OCI-LY7 (cell line): ENCODE measurements around the gene RHOG. TPM values are rescaled to one million over a fixed set of nuclear protein-coding genes. Genes with fewer than 3 reads are reported as not detected.

Experiments used
- BruUV-seq: library from RNA; stranded (reverse); fragments of 400-500 nt; replicated peaks from 2 replicates; lab custom pipeline; 2021; lab: Mats Ljungman, UMichigan
- CTCF ChIA-PET: fragments of 300-600 bp; sonication (Branson Sonifier 250); formaldehyde crosslinking; loops from one replicate; lab custom pipeline; 2022; ENCODE audit warnings: antibody characterized with exemption; ENCODE audit not compliant: unreplicated experiment; lab: Charles Lee
- POLR2A ChIA-PET: fragments of 300-600 bp; sonication (Branson Sonifier 250); formaldehyde crosslinking; loops from one replicate; lab custom pipeline; 2022; ENCODE audit warnings: antibody characterized with exemption; lab: Charles Lee
- DNase-seq: peaks from one replicate; pipeline ENCODE4 v3.0.0-alpha.2; 2015; ENCODE audit warnings: low spot score
- H2AFZ ChIP-seq: fragments of 200-600 bp; sonication (generic), shearing (Covaris generic); 2 replicates; pipeline ENCODE4 v1.6.1; 2014; ENCODE audit warnings: mild to moderate bottlenecking, antibody characterized with exemption, low read length, moderate library complexity
- H3K27ac ChIP-seq: fragments of 200-600 bp; sonication (generic); 2 replicates; pipeline ENCODE4 v1.5.1; 2014; ENCODE audit warnings: mixed run types, low read depth, mild to moderate bottlenecking, moderate library complexity, low read length, inconsistent platforms; ENCODE audit not compliant: poor library complexity, severe bottlenecking
- H3K36me3 ChIP-seq: fragments of 200-600 bp; sonication (generic); 2 replicates; pipeline ENCODE4 v1.6.1; 2014; ENCODE audit warnings: mild to moderate bottlenecking, antibody characterized with exemption, low read length, moderate library complexity, mixed read lengths; ENCODE audit not compliant: insufficient read depth
- H3K4me1 ChIP-seq: fragments of 200-600 bp; sonication (generic); 2 replicates; pipeline ENCODE4 v1.5.1; 2014; ENCODE audit warnings: mild to moderate bottlenecking, low read length; ENCODE audit not compliant: insufficient read depth, poor library complexity, severe bottlenecking
- H3K4me2 ChIP-seq: fragments of 200-600 bp; sonication (generic); 2 replicates; pipeline ENCODE4 v1.6.1; 2014; ENCODE audit warnings: mild to moderate bottlenecking, low read length
- H3K4me3 ChIP-seq: fragments of 200-600 bp; sonication (generic); 2 replicates; pipeline ENCODE4 v1.5.1; 2014; ENCODE audit warnings: mild to moderate bottlenecking, low read depth, low read length; ENCODE audit not compliant: poor library complexity, severe bottlenecking
- H3K79me2 ChIP-seq: fragments of 200-600 bp; sonication (generic); 2 replicates; pipeline ENCODE4 v1.6.1; 2016; ENCODE audit warnings: low read depth, mild to moderate bottlenecking, low read length, moderate library complexity, mixed read lengths; ENCODE audit not compliant: insufficient read depth
- H3K9me2 ChIP-seq: fragments of 200-600 bp; sonication (generic); 2 replicates; pipeline ENCODE4 v1.6.1; 2016; ENCODE audit warnings: mild to moderate bottlenecking, low read length, mixed read lengths; ENCODE audit not compliant: insufficient read depth
- H3K9me3 ChIP-seq: fragments of 200-600 bp; sonication (generic); 2 replicates; pipeline ENCODE4 v1.6.1; 2014; ENCODE audit warnings: mild to moderate bottlenecking, mixed run types, low read length, mixed read lengths
- H4K20me1 ChIP-seq: fragments of 200-600 bp; sonication (generic); 2 replicates; pipeline ENCODE4 v1.6.1; 2014; ENCODE audit warnings: mild to moderate bottlenecking, antibody characterized with exemption, low read length, moderate library complexity, mixed read lengths; ENCODE audit not compliant: insufficient read depth
- CTCF ChIP-seq: fragments of 200-600 bp; sonication (generic); conservative IDR thresholded peaks from 2 replicates; pipeline ENCODE4 v1.5.1; 2014; ENCODE audit warnings: mild to moderate bottlenecking, antibody characterized with exemption, low read length, moderate library complexity, mixed read lengths
- EZH2phosphoT487 ChIP-seq: fragments of 200-600 bp; sonication (generic); IDR thresholded peaks from 2 replicates; pipeline ENCODE4 v1.6.1; 2018; ENCODE audit warnings: low read depth, borderline replicate concordance, mild to moderate bottlenecking, mixed run types, antibody characterized with exemption, low read length, moderate library complexity, mixed read lengths
- intact Hi-C: fragments of 100-400 bp; cut with micrococcal nuclease; formaldehyde crosslinking; loops from one replicate; pipeline ENCODE4 v1.10.0; 2022; ENCODE audit not compliant: unreplicated experiment
- total RNA-seq, 2 experiments: library from RNA; depleted of rRNA in 1 of 2; stranded (reverse); fragments of >200 nt in 1 of 2; shearing (Covaris generic) in 1 of 2; gene quantifications; 2 replicates each; pipeline ENCODE4 v1.2.3, GENCODE V29; 2014 to 2022

RHOG gene
- total RNA-seq, 2 experiments from 2014 or later, result 26.2 to 57.8 TPM

- Histone ChIP-seq H3K9me3 (no peaks in the 10 kb centered on the region), H3K4me3 (no peak overlapping the region), H3K9me2 (no peaks in the 10 kb centered on the region), H2AFZ (no peak overlapping the region), H3K4me2 (no peak overlapping the region), H4K20me1 (peaks cover 25% of the 10 kb centered on the region), H3K36me3 (no peaks in the 10 kb centered on the region), H3K27ac (no peak overlapping the region), H3K4me1 (peaks cover 66% of the 10 kb centered on the region), H3K79me2 (peaks cover 10% of the 10 kb centered on the region; the same call in 1 of the 2 replicates)
- BruUV-seq, result no TSS peak
- intact Hi-C loops, result no loop called here
- CTCF ChIA-PET, result interaction anchor here (1.2 kb wide), 1 partner anchor 19 kb away, joined by 3 read pairs; no protein-coding TSS in a partner anchor
- POLR2A ChIA-PET, result interaction anchor here (0.6 to 3.9 kb wide), 9 partner anchors 8 to 33 kb away, joined by 3 to 28 read pairs (median 5); no protein-coding TSS in a partner anchor
- no peak for DNase-seq
- TF ChIP-seq EZH2phosphoT487, result no peak
- TF ChIP-seq CTCF, result no peak
Measured at GRCh38 chr11:3876613-3877012, 35.9 kb upstream of the RHOG start.

- peaks cover 6% of the 10 kb centered on the region; the same call in 1 of the 2 replicates for H3K79me2 ChIP-seq
- H3K27ac ChIP-seq, result no peak overlapping the region
- ChIA-PET POLR2A (interaction anchor here (0.7 to 3.6 kb wide), 3 partner anchors 9 to 21 kb away, joined by 4 to 14 read pairs (median 7); partner anchors contain the start of gene STIM1), CTCF (interaction anchor here (0.9 kb wide), 1 partner anchor 14 kb away, joined by 4 read pairs; no protein-coding TSS in a partner anchor)
- intact Hi-C loops, result no loop called here
- peaks cover 45% of the 10 kb centered on the region for H3K4me1 ChIP-seq
- H3K9me2 ChIP-seq, result no peaks in the 10 kb centered on the region
- no TSS peak for BruUV-seq
- peak overlapping the region; percentile 27; the same call in 1 of the 2 replicates for H3K4me2 ChIP-seq
- H3K36me3 ChIP-seq, result no peaks in the 10 kb centered on the region
- TF ChIP-seq EZH2phosphoT487, result no peak
- no peak for TF ChIP-seq CTCF
- no peak overlapping the region for H2AFZ ChIP-seq
- no peak for DNase-seq
- H3K9me3 ChIP-seq, result no peaks in the 10 kb centered on the region
- peaks cover 10% of the 10 kb centered on the region; the same call in 1 of the 2 replicates for H4K20me1 ChIP-seq
- H3K4me3 ChIP-seq, result no peak overlapping the region
Measured at GRCh38 chr11:3873712-3874349, 33.1 kb upstream of the RHOG start.
